DMS79 treated with DMSO at 0.1 percent for 48 hours (cell line): ENCODE measurements around the gene DLL1.
"Not testable (repeated sequence)": the region's sequence is repeated elsewhere in the genome, so short reads cannot be mapped to it uniquely, and the experiment has no call there.

ENCODE experiments used
- DNase-seq: peaks from one replicate; lab custom pipeline; 2025; lab: John Stamatoyannopoulos, UW

The DLL1 gene

GRCh38 chr6:170290296-170291128 is at the start of gene DLL1:
Gene DLL1, minus strand, starts transcription at chr6:170291078. Its CDS starts 939 bp downstream, at chr6:170290139.
- peak; percentile 81 for DNase-seq

- DNase-seq, result not testable (repeated sequence)
These were observed 44.3 kb upstream of the DLL1 start for GRCh38 chr6:170335199-170335598.

DNA sequence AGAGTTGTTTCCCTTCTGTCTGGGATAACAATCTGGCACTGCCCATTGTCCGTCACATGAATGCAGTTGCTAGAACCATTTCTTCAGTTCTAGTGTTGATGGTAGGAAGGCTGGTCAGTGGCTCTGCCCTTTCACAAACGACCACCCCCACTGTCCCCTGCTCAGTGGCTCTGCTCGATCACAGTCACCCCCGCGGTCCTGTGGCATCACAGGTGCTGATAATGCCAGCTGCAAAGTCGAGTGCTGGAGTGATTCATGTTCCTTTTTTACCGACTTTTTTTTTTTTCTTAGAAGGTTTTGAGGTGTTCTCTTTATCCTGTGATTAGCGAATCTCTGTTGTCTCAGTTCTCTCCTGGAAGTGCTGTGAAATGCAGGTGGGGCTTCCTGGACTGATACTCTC is 38.4 kb upstream of the DLL1 start:
- DNase-seq, result no peak

- DNase-seq, result no peak
These were observed 26.8 kb upstream of the DLL1 start for GRCh38 chr6:170317718-170318117.

GRCh38 chr6:170317076-170317475 is 26.2 kb upstream of the DLL1 start:
- no peak for DNase-seq

DNA sequence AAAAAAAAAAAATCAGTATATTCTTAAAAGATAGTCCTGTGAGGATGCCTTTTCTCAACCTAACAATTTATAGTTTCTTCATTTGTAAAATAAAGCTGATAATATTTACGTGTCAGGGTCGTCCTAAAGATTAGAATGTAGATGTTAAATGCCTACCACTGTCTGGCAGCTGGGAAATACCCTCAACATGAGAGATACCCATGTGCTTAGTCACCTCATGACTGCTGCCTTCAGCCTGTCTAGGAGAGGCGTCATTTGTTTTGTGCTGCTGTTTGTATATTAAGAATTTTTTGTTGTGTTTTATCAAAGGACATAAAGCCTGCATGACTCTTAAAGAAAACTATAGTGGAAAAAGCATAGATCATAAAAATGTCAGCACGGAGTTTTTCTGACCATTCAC is 25.2 kb upstream of the DLL1 start:
- DNase-seq, result no peak

GRCh38 chr6:170314983-170315382 is 24.1 kb upstream of the DLL1 start:
- no peak for DNase-seq

- no peak for DNase-seq
These were observed 22.9 kb upstream of the DLL1 start for GRCh38 chr6:170313716-170314295.

DNA sequence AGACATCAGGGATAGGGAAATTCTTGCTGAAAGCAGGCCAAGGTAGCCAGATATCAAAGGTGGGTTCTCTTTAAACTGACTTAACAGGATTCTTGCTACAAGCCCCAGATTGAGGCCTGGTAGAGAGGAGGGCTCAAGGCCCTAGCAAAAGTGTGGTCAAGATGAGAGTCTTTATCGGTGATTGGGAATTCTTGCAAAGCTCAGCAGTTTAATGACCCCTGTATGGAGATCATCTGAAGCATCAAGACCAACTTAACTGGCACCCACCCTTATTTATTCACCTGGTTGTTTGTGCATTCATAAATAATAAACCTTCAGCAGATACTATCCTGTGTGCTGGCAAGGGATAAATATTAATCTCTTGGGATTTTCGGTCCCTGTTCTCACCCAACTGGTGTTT is 22.0 kb upstream of the DLL1 start:
- no peak for DNase-seq

DNA sequence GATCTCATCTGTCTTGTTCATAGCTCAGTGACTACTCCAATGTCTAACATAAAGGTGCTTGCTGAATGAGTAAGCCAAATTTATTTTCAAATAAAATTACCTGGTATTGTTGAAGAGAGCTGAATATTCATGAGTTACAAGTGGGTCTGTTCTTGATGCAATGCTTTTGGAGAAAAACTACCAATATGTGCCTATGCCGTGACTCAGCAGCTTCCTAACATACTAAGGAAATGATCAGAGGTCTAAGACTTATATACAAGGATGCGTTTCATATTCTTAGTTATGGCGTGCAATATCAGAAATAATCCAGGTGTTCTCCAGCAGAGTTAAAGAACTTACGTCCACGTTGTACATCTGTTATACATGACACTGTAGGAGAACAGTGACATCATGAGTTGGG is 20.8 kb upstream of the DLL1 start:
- no peak for DNase-seq

GRCh38 chr6:170308761-170309160 is 17.9 kb upstream of the DLL1 start:
- no peak for DNase-seq

DNA sequence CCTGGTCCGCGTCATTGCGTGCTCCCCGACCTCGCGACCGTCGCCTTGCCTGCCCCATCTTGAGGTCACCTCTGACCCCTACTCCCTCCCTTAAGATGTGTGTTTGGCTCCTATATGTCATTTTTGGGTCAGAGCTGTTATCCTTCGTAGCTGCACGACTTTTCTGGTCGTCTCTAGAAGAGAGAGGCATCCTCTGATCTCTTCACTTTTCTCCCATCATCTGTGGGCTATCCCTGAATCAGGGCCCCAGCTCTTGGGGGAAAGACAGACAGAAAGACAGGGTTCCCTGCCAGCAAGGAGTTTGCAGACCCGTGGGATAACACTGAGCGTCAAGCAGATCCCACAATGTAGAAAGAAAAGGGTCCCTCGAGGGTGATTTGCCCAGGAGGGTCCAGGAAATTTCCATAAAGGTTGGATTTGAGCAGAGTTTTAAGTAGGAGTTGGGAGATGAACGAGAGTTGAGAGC is 16.2 kb upstream of the DLL1 start:
- no peak for DNase-seq

DNA sequence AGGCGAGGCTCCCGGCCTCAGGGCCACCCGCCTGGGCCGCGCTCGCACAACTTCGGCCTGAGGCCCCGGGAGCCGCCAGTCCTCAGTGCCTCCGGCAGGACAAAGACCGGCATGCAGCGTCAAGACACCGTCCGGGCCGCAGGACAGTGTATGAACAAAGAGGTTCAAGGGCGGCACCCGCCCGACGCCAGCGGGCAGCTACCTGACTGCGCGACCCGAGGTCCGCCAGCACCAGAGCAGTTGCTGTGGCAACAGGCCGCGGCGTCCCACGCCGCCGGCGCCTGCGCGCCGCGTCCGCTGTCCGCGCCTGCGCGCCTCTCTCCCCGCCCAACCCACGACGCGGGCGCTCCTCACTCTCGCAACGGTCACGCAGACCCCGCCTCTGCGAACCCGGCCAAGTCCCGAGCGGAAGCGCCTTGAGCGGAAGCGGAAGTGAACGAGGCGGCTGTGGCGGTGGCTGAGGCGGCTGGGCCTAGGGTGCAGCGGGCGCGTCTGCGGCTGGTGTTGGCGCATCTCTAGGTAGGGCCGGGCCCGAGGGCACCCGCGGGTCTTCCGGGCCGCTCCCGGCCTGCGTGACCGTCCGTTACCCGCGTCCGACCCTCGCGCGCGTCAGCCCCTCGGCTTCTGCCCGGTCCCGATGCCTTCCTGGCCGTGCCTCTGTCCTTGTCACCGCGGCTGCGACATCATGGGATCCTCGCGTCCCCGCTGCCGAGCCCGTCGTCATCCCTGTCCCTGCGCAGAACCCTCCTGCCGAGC is 15.6 kb upstream of the DLL1 start, which contains the start of gene FAM120B:
Gene FAM120B (plus strand): TSS at position 435 of the 756 bp plus-strand sequence. CDS start 10,633 bp downstream, outside the sequence.
- DNase-seq, result peak; percentile 92

GRCh38 chr6:170305805-170306323 is 15.0 kb upstream of the DLL1 start:
- DNase-seq, result no peak

GRCh38 chr6:170301184-170301583 is 10.3 kb upstream of the DLL1 start:
- DNase-seq, result no peak

GRCh38 chr6:170298688-170299087 is 7.8 kb upstream of the DLL1 start:
- DNase-seq, result no peak

GRCh38 chr6:170297576-170298330 is 6.9 kb upstream of the DLL1 start:
- no peak for DNase-seq

DNA sequence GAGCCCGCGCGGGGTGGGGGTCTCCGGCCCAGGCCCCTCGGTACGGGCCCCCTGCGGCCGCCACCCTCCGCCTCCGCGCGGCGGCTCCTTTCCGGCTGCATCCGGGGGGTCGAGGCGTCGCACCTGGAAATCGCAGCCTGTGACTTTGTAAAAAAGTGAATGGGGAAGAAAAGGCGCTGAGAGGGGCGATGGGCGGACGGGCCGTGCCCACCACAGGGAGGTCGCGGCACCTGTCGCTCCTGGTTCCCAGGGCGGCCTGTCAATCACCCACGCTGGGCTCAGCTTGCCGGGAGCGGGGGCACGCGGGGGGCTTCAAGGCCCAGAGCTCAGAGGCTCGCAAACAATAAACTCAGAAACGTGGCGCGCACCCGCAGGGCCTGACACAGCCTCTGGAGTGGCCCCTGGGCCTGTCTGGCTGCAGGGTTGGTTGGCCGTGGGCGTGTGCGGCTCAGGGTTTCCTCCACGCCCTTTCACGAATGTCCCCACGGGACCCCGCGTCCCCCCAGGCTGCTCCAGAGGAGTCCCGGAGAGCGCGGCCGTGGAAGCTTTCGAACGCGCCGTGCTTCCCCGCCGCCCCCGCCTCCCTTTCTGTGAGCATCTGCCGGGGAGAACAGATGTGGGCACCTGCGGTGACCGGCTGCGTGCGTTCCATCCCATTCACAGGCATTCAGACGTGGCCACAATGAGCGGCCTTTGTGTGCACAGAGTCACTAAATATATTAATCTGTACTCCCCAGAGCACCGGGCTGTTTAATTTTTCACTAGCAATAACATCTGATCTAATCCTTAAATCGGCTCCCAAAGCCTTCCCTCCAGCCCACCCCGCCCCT is 6.1 kb upstream of the DLL1 start:
- peak; percentile 48 for DNase-seq

GRCh38 chr6:170296423-170296745 is 5.5 kb upstream of the DLL1 start:
- no peak for DNase-seq

- peak; percentile 43 for DNase-seq
These were observed 4.9 kb upstream of the DLL1 start for GRCh38 chr6:170295510-170296422.
